Tibial nerve (tissue), 4 donors: ENCODE measurements around the gene TOMM70.

Experiments used
- CTCF ChIP-seq, 5 experiments: fragments of 200-600 bp in 3 of 5; fragments of 450-650 bp in 2 of 5; sonication (generic) in 3 of 5; IDR thresholded peaks; one replicate each; pipeline ENCODE4 v1.5.1; 2016 to 2019; ENCODE audit warnings: antibody characterized with exemption in 5 of 5, mild to moderate bottlenecking in 3 of 5, moderate library complexity in 2 of 5
- EP300 ChIP-seq, 2 donors: sonication (generic); formaldehyde crosslinking; IDR thresholded peaks; one replicate each; pipeline ENCODE4 v1.6.1; 2017; ENCODE audit warnings: antibody characterized with exemption in 2 of 2, mild to moderate bottlenecking in 1 of 2
- POLR2A ChIP-seq, 2 donors: fragments of 450-650 bp; IDR thresholded peaks; one replicate each; pipeline ENCODE4 v1.6.1; 2017; ENCODE audit warnings: antibody characterized with exemption in 2 of 2, mild to moderate bottlenecking in 2 of 2, moderate library complexity in 2 of 2

- TF ChIP-seq EP300 (IDR thresholded peaks at IDR 0.05) = no peak
- no peak for TF ChIP-seq CTCF (IDR thresholded peaks at IDR 0.05)
- TF ChIP-seq POLR2A (IDR thresholded peaks at IDR 0.05) = no peak
Observed at GRCh38 chr3:100366424-100366823, 34.5 kb downstream of the TOMM70 start.
